GM23338 (cell line): ENCODE results near the gene TMEM51. TPM values are rescaled to one million over a fixed set of nuclear protein-coding genes. Genes with fewer than 3 reads are reported as not detected.

ENCODE experiments used
- ATAC-seq: fragments of 200-7000 bp; cut with Tn5 transposase; 3 replicates; pipeline ENCODE4 v1.9.1; 2020
- DNase-seq: peaks from one replicate; pipeline ENCODE4 v3.0.0-alpha.2; 2015; ENCODE audit warnings: low spot score
- H2AFZ ChIP-seq: fragments of 200-600 bp; sonication (generic); 2 replicates; pipeline ENCODE4 v1.8.0; 2016; ENCODE audit warnings: antibody characterized with exemption, mild to moderate bottlenecking, moderate library complexity
- H3F3A ChIP-seq: fragments of 200-600 bp; sonication (generic); replicated peaks from 2 replicates; pipeline ENCODE4 v1.8.0; 2017; ENCODE audit warnings: antibody characterized with exemption, mixed run types, low read depth
- H3K27ac ChIP-seq: fragments of 200-600 bp; sonication (generic); 2 replicates; pipeline ENCODE4 v1.6.1; 2016; ENCODE audit warnings: low read depth
- H3K27me3 ChIP-seq: fragments of 200-600 bp; sonication (generic); 2 replicates; pipeline ENCODE4 v1.8.0; 2016; ENCODE audit warnings: mild to moderate bottlenecking, mixed run types, moderate library complexity; ENCODE audit not compliant: insufficient read depth
- H3K36me3 ChIP-seq: fragments of 200-600 bp; sonication (generic); 2 replicates; pipeline ENCODE4 v1.8.0; 2016; ENCODE audit warnings: mild to moderate bottlenecking; ENCODE audit not compliant: insufficient read depth
- H3K4me1 ChIP-seq: fragments of 200-600 bp; sonication (generic); 2 replicates; pipeline ENCODE4 v1.8.0; 2016; ENCODE audit warnings: mild to moderate bottlenecking, moderate library complexity; ENCODE audit not compliant: insufficient read depth
- H3K4me2 ChIP-seq: fragments of 200-600 bp; sonication (generic); 2 replicates; pipeline ENCODE4 v1.7.1; 2017; ENCODE audit warnings: mixed run types
- H3K4me3 ChIP-seq: fragments of 200-600 bp; sonication (generic); 2 replicates; pipeline ENCODE4 v1.6.1; 2016; ENCODE audit warnings: mixed run types
- H3K79me2 ChIP-seq: fragments of 200-600 bp; sonication (generic); replicated peaks from 2 replicates; pipeline ENCODE4 v1.8.0; 2017; ENCODE audit warnings: mild to moderate bottlenecking; ENCODE audit not compliant: insufficient read depth
- H3K9me2 ChIP-seq: fragments of 200-600 bp; sonication (generic); 2 replicates; pipeline ENCODE4 v1.8.0; 2017; ENCODE audit not compliant: insufficient read depth
- H4K20me1 ChIP-seq: fragments of 200-600 bp; sonication (generic); replicated peaks from 2 replicates; pipeline ENCODE4 v1.8.0; 2017; ENCODE audit warnings: mild to moderate bottlenecking; ENCODE audit not compliant: insufficient read depth
- H3K27ac Mint-ChIP-seq: 2 replicates; pipeline ENCODE4 v1.8.0; 2020; ENCODE audit warnings: inconsistent platforms, mild to moderate bottlenecking, moderate library complexity, mixed read lengths
- H3K27me3 Mint-ChIP-seq: 3 replicates; pipeline ENCODE4 v1.8.0; 2022; ENCODE audit warnings: low read depth, mild to moderate bottlenecking, moderate library complexity, mixed read lengths, inconsistent platforms; ENCODE audit not compliant: insufficient read depth, poor library complexity
- H3K36me3 Mint-ChIP-seq: 3 replicates; pipeline ENCODE4 v1.8.0; 2021; ENCODE audit warnings: low read depth, mild to moderate bottlenecking, inconsistent platforms, moderate library complexity, mixed read lengths
- H3K4me1 Mint-ChIP-seq: 3 replicates; pipeline ENCODE4 v1.8.0; 2020; ENCODE audit warnings: mild to moderate bottlenecking, inconsistent platforms, mixed read lengths
- H3K4me3 Mint-ChIP-seq: 3 replicates; pipeline ENCODE4 v1.8.0; 2021; ENCODE audit warnings: moderate library complexity, mild to moderate bottlenecking, inconsistent platforms, mixed read lengths
- H3K9me3 Mint-ChIP-seq: 3 replicates; pipeline ENCODE4 v1.8.0; 2020; ENCODE audit warnings: moderate library complexity, mild to moderate bottlenecking, inconsistent platforms, mixed read lengths
- CREB1 ChIP-seq: fragments of 250-450 bp; sonication (Bioruptor Pico); IDR thresholded peaks from 2 replicates; pipeline ENCODE4 v1.5.0; 2020; ENCODE audit warnings: low read depth, mild to moderate bottlenecking, moderate library complexity
- ETS1 ChIP-seq: IDR thresholded peaks from 2 replicates; pipeline ENCODE4 v1.6.1; 2016; ENCODE audit warnings: antibody characterized with exemption
- EZH2 ChIP-seq: fragments of 200-600 bp; sonication (generic); IDR thresholded peaks from one replicate; pipeline ENCODE4 v1.8.0; 2017; ENCODE audit warnings: antibody characterized with exemption, mild to moderate bottlenecking, low read depth; ENCODE audit not compliant: unreplicated experiment
- EZH2phosphoT487 ChIP-seq: fragments of 200-600 bp; sonication (generic); IDR thresholded peaks from one replicate; pipeline ENCODE4 v1.8.1; 2018; ENCODE audit warnings: antibody characterized with exemption; ENCODE audit not compliant: unreplicated experiment
- JUNB ChIP-seq: IDR thresholded peaks from one replicate; pipeline ENCODE4 v1.6.1; 2016; ENCODE audit warnings: antibody characterized with exemption; ENCODE audit not compliant: unreplicated experiment
- NANOG ChIP-seq: IDR thresholded peaks from 2 replicates; pipeline ENCODE4 v1.6.1; 2016; ENCODE audit warnings: antibody characterized with exemption, borderline replicate concordance
- POLR2AphosphoS5 ChIP-seq: IDR thresholded peaks from 2 replicates; pipeline ENCODE4 v1.6.1; 2016; ENCODE audit warnings: antibody characterized with exemption, low read depth
- REST ChIP-seq: IDR thresholded peaks from one replicate; pipeline ENCODE4 v1.6.1; 2018; ENCODE audit warnings: antibody characterized with exemption; ENCODE audit not compliant: unreplicated experiment
- STAT1 ChIP-seq: IDR thresholded peaks from one replicate; pipeline ENCODE4 v1.6.1; 2016; ENCODE audit warnings: antibody characterized with exemption; ENCODE audit not compliant: unreplicated experiment
- ZNF114 ChIP-seq: fragments of 250-450 bp; sonication (Bioruptor Pico); IDR thresholded peaks from 2 replicates; pipeline ENCODE4 v1.5.0; 2020; ENCODE audit warnings: mild to moderate bottlenecking, moderate library complexity
- ZNF331 ChIP-seq: fragments of 250-450 bp; sonication (Bioruptor Pico); IDR thresholded peaks from 2 replicates; pipeline ENCODE4 v1.5.0; 2020; ENCODE audit warnings: low read depth, mild to moderate bottlenecking, moderate library complexity
- polyA plus RNA-seq: library from polyadenylated mRNA; unstranded; fragments of >200 nt; fragmentation: Nextera tagmentation; extraction: Ambion mirVana; gene quantifications from 2 replicates; pipeline ENCODE4 v1.2.1, GENCODE V29; 2016
- total RNA-seq: library from RNA; depleted of rRNA; stranded (reverse); fragments of >200 nt; shearing (Covaris generic); gene quantifications from 2 replicates; pipeline ENCODE4 v1.2.3, GENCODE V29; 2014
- TF ChIP-seq, protein P1 (sequence below), 2 experiments: fragments of 200-600 bp in 1 of 2; sonication (generic) in 1 of 2; conservative IDR thresholded peaks; 2 replicates each; pipeline versions ENCODE4 v1.5.1 to v1.6.1; 2016 to 2017; ENCODE audit warnings: antibody characterized with exemption in 2 of 2, low read depth in 2 of 2, mild to moderate bottlenecking in 2 of 2, moderate library complexity in 1 of 2
- TF ChIP-seq, protein P2 (sequence below): fragments of 250-450 bp; sonication (Bioruptor Pico); IDR thresholded peaks from 2 replicates; pipeline ENCODE4 v1.5.0; 2020; ENCODE audit warnings: mild to moderate bottlenecking, moderate library complexity

Gene TMEM51
- total and polyA plus RNA-seq, 2 experiments from 2014 or later = 4.0 to 5.2 TPM

DNA sequence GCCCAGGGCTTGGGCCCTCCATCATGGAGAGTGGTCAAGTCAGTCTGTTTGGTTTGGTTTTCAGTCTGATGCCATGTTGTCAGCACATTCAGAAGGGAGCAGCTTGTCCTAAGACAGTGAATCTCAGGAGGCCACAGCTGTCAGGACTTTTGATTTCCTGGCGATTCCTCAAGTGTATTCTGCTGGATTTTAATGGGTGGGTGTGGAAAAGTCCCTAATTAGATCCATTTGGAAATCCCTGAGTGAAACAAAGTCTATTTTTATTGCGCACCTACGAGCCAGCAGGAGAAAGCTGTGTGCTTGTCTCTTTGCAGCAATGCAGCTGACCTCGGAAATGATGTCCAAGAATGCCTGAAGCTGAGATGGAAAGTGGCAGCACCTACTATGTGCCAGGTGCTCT lies 71.9 kb downstream of the TMEM51 start:
- Histone ChIP-seq H4K20me1 (no peaks in the 10 kb centered on the region), H3F3A (no peaks in the 10 kb centered on the region), H3K4me3 (no peak overlapping the region), H3K27ac (no peak overlapping the region), H3K27me3 (no peaks in the 10 kb centered on the region), H2AFZ (no peak overlapping the region), H3K4me1 (no peaks in the 10 kb centered on the region), H3K36me3 (no peaks in the 10 kb centered on the region), H3K9me2 (no peaks in the 10 kb centered on the region; the same call in 1 of the 2 replicates), H3K79me2 (no peaks in the 10 kb centered on the region), H3K4me2 (no peak overlapping the region)
- peaks cover 8% of the 10 kb centered on the region for H3K36me3 Mint-ChIP-seq
- no peak overlapping the region for H3K4me3 Mint-ChIP-seq
- ATAC-seq (no peak), DNase-seq (no peak)
- TF ChIP-seq EZH2 = no peak
- TF ChIP-seq ZNF114 (CRISPR knock-in tag) = no peak
- TF ChIP-seq, protein P1, sequence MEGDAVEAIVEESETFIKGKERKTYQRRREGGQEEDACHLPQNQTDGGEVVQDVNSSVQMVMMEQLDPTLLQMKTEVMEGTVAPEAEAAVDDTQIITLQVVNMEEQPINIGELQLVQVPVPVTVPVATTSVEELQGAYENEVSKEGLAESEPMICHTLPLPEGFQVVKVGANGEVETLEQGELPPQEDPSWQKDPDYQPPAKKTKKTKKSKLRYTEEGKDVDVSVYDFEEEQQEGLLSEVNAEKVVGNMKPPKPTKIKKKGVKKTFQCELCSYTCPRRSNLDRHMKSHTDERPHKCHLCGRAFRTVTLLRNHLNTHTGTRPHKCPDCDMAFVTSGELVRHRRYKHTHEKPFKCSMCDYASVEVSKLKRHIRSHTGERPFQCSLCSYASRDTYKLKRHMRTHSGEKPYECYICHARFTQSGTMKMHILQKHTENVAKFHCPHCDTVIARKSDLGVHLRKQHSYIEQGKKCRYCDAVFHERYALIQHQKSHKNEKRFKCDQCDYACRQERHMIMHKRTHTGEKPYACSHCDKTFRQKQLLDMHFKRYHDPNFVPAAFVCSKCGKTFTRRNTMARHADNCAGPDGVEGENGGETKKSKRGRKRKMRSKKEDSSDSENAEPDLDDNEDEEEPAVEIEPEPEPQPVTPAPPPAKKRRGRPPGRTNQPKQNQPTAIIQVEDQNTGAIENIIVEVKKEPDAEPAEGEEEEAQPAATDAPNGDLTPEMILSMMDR (conservative IDR thresholded peaks at IDR 0.05; ENCODE audit: low read depth in 2 of 2) = no peak
- TF ChIP-seq CREB1 (CRISPR knock-in tag) = no peak
- TF ChIP-seq NANOG = no peak
- TF ChIP-seq ETS1 = no peak
- TF ChIP-seq ZNF331 (CRISPR knock-in tag) = no peak
- TF ChIP-seq, protein P2, sequence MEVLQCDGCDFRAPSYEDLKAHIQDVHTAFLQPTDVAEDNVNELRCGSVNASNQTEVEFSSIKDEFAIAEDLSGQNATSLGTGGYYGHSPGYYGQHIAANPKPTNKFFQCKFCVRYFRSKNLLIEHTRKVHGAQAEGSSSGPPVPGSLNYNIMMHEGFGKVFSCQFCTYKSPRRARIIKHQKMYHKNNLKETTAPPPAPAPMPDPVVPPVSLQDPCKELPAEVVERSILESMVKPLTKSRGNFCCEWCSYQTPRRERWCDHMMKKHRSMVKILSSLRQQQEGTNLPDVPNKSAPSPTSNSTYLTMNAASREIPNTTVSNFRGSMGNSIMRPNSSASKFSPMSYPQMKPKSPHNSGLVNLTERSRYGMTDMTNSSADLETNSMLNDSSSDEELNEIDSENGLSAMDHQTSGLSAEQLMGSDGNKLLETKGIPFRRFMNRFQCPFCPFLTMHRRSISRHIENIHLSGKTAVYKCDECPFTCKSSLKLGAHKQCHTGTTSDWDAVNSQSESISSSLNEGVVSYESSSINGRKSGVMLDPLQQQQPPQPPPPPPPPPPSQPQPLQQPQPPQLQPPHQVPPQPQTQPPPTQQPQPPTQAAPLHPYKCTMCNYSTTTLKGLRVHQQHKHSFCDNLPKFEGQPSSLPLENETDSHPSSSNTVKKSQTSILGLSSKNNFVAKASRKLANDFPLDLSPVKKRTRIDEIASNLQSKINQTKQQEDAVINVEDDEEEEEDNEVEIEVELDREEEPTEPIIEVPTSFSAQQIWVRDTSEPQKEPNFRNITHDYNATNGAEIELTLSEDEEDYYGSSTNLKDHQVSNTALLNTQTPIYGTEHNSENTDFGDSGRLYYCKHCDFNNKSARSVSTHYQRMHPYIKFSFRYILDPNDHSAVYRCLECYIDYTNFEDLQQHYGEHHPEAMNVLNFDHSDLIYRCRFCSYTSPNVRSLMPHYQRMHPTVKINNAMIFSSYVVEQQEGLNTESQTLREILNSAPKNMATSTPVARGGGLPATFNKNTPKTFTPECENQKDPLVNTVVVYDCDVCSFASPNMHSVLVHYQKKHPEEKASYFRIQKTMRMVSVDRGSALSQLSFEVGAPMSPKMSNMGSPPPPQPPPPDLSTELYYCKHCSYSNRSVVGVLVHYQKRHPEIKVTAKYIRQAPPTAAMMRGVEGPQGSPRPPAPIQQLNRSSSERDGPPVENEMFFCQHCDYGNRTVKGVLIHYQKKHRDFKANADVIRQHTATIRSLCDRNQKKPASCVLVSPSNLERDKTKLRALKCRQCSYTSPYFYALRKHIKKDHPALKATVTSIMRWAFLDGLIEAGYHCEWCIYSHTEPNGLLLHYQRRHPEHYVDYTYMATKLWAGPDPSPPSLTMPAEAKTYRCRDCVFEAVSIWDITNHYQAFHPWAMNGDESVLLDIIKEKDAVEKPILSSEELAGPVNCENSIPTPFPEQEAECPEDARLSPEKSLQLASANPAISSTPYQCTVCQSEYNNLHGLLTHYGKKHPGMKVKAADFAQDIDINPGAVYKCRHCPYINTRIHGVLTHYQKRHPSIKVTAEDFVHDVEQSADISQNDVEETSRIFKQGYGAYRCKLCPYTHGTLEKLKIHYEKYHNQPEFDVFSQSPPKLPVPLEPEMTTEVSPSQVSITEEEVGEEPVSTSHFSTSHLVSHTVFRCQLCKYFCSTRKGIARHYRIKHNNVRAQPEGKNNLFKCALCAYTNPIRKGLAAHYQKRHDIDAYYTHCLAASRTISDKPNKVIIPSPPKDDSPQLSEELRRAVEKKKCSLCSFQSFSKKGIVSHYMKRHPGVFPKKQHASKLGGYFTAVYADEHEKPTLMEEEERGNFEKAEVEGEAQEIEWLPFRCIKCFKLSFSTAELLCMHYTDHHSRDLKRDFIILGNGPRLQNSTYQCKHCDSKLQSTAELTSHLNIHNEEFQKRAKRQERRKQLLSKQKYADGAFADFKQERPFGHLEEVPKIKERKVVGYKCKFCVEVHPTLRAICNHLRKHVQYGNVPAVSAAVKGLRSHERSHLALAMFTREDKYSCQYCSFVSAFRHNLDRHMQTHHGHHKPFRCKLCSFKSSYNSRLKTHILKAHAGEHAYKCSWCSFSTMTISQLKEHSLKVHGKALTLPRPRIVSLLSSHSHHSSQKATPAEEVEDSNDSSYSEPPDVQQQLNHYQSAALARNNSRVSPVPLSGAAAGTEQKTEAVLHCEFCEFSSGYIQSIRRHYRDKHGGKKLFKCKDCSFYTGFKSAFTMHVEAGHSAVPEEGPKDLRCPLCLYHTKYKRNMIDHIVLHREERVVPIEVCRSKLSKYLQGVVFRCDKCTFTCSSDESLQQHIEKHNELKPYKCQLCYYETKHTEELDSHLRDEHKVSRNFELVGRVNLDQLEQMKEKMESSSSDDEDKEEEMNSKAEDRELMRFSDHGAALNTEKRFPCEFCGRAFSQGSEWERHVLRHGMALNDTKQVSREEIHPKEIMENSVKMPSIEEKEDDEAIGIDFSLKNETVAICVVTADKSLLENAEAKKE (CRISPR knock-in tag) = no peak
- no peak for TF ChIP-seq STAT1
- TF ChIP-seq REST = no peak
- no peak for TF ChIP-seq POLR2AphosphoS5
- TF ChIP-seq EZH2phosphoT487 = no peak
- TF ChIP-seq JUNB = no peak
- no peak overlapping the region for H3K27ac Mint-ChIP-seq
- H3K27me3 Mint-ChIP-seq = peaks cover 7% of the 10 kb centered on the region
- peaks cover 3% of the 10 kb centered on the region; the same call in 1 of the 3 replicates for H3K9me3 Mint-ChIP-seq
- H3K4me1 Mint-ChIP-seq = peaks cover 4% of the 10 kb centered on the region; the same call in 2 of the 3 replicates
